ENCODE data around the gene SCGB1D2. TPM values are rescaled to one million over a fixed set of nuclear protein-coding genes. Genes with fewer than 3 reads are reported as not detected.

SCGB1D2 gene
- total and polyA plus RNA-seq, 9 of the 15 experiments (the other 6 are each of a cell fraction or from before 2014, with no cell fraction given): not detected

GRCh38 chr11:62266558-62266957 lies 24.5 kb downstream of the SCGB1D2 start (continued):
- TF ChIP-seq E2F5 (CRISPR knock-in tag; IDR thresholded peaks at IDR 0.05): no peak

GRCh38 chr11:62267050-62267449 lies 25.0 kb downstream of the SCGB1D2 start:
- Histone ChIP-seq H4K20me1 (replicated peaks; ENCODE audit: control insufficient read depth, insufficient read depth, low read length) (no peaks in the 10 kb centered on the region), H3K9ac (ENCODE audit: insufficient read depth in 1 of 2, low read depth in 2 of 2, low read length in 2 of 2) (no peak overlapping the region), H2AFZ (ENCODE audit: low read depth, low read length) (no peak overlapping the region), H3K4me1 (replicated peaks in 1 of 2; ENCODE audit: control insufficient read depth in 2 of 2, insufficient read depth in 2 of 2, low read length in 2 of 2) (no peaks in the 10 kb centered on the region), H3K27me3 (ENCODE audit: control insufficient read depth in 2 of 2, insufficient read depth in 2 of 2, low read length in 2 of 2) (peaks cover 25 to 43% of the 10 kb centered on the region in 2 experiments; a peak in 4 of 5 replicates), H3K4me3 (no peak overlapping the region), H3K4me2 (ENCODE audit: insufficient read depth, low read length) (no peak overlapping the region), H3K27ac (ENCODE audit: extremely low read depth, low read depth, low read length) (no peak overlapping the region), H3K36me3 (ENCODE audit: control insufficient read depth, insufficient read depth, low read length) (no peaks in the 10 kb centered on the region), H3K9me3 (replicated peaks; ENCODE audit: control insufficient read depth, insufficient read depth, low read depth, low read length) (no peaks in the 10 kb centered on the region), H3K79me2 (ENCODE audit: control insufficient read depth, insufficient read depth, low read length) (no peaks in the 10 kb centered on the region), H3K9me1 (ENCODE audit: control insufficient read depth, insufficient read depth, low read length) (no peaks in the 10 kb centered on the region)
- intact Hi-C loops (cut with micrococcal nuclease): no loop called here
- 0% methylated on average over 1 of the region's 1 CpG for WGBS (ENCODE audit: insufficient coverage, low coverage, missing lambda C conversion rate)
- no peak for TF ChIP-seq TOE1 (IDR thresholded peaks at IDR 0.05; ENCODE audit: borderline replicate concordance)
- no peak for TF ChIP-seq TOE1 (CRISPR knock-in tag; IDR thresholded peaks at IDR 0.05; ENCODE audit: borderline replicate concordance, low read depth)
- no peak for TF ChIP-seq HSF4 (CRISPR knock-in tag; IDR thresholded peaks at IDR 0.05; ENCODE audit: borderline replicate concordance)
- TF ChIP-seq ZNF717 (CRISPR knock-in tag; IDR thresholded peaks at IDR 0.05): no peak
- no peak for TF ChIP-seq POLR2A (conservative IDR thresholded peaks at IDR 0.05)
- no peak for TF ChIP-seq AFF1 (IDR thresholded peaks at IDR 0.05; ENCODE audit: low read depth in 1 of 2, partially characterized antibody in 2 of 2)
- no peak for TF ChIP-seq PTRF (tag; IDR thresholded peaks at IDR 0.05)
- TF ChIP-seq E2F4 (CRISPR knock-in tag; IDR thresholded peaks at IDR 0.05; ENCODE audit: low read depth): no peak
- TF ChIP-seq IRF2 (CRISPR knock-in tag; IDR thresholded peaks at IDR 0.05): no peak
- TF ChIP-seq ZNF174 (CRISPR knock-in tag; IDR thresholded peaks at IDR 0.05): no peak
- DNase-seq (ENCODE audit: extremely low read depth in 1 of 4, low spot score in 3 of 4) (no peak), FAIRE-seq (no peak), ATAC-seq (no peak)
- no TSS peak for BruUV-seq (replicated peaks)
- ChIA-PET CTCF (ENCODE audit: low intra/inter-chr PET ratio) (no interaction called here), POLR2A (no interaction called here)
- in situ Hi-C loops (cut with MboI): no loop called here

Data from K562 (cell line).